Measurements from ENCODE around the gene SNX11. TPM values are rescaled to one million over a fixed set of nuclear protein-coding genes. Genes with fewer than 3 reads are reported as not detected.

The SNX11 gene
- total RNA-seq, 1 donor from 2014 or later, result 14.0 TPM

GRCh38 chr17:48132385-48132784 lies 24.8 kb downstream of the SNX11 start:
- DNase-seq, result no peak

- DNase-seq, result peak; percentile 14
These were observed 27.4 kb downstream of the SNX11 start for GRCh38 chr17:48134912-48135480.

DNA sequence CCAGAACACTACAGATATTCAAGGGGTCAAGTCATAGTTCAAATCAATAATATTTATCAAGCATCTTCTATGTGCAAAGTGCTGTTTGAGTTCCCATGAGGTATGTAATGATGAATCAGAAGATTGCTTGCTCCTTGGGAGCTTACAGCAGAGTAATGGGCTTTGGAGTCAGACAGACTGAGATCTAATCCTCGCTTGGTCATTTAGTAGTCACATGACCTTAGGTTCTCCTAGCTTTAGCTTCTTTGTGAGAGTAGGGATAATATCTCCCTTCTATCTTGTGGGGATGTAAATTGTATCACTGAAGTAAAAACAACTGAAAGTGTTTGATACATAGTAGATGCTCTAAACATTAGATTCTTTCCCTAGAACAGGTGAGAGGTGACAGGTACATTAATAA lies 30.1 kb downstream of the SNX11 start:
- no peak for DNase-seq

DNA sequence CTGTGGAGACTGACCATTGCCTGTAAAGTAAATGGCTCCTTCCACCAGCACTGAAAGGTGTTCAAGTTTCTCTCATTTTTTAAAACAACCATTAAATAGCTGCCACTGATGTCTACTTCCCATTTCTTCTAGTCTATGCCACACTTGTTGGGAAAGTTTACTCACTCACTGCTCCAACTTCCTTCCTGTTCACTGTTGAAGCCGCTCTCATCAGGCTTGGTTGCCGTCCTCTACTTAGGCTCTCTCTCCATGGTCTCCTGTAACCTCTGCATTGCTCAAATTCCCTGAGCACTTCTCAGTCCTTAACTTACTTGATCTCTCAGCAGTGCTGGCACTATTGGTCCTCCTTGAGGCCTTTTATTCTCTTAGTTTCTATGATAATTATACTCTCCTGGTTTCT lies 32.4 kb downstream of the SNX11 start:
- DNase-seq, result peak; percentile 67

DNA sequence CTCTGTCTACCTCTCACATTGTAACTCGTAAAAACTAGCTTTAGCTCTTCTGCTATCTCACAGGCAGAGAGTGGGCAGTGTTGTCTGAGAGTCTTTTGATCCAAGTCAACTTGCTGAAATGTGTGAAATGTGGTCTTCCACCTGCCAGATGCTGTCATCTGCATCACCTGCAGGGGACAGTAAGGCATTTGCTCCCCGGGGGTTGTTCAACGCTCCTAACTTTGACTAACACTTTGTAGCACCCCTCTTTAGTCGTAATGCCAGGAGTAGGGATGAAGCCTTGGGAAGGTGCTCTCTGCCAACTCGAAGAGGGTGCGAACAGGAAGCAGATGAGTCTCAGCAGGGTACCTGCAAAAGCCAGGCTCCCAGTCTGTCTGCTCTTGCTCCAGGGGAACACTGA lies 36.1 kb downstream of the SNX11 start:
- no peak for DNase-seq

DNA sequence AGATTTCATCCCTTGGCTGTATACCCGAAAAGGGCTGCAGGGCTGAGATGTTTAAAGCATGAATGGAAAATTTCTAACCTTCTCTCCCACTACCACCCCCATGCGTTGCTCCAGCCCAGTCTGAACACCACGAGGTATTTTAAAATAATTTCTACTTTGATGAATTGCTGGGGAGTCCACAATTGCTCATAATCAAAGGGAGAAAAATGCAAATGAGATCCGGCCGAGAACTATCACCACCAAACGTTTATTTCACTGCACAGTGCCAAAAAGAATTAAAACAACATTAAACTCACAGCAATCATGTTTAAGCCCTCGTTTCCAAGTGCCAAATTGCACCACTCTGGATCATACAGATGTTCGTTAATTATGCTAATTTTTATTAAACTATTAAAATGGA lies 36.7 kb downstream of the SNX11 start:
- DNase-seq, result no peak

DNA sequence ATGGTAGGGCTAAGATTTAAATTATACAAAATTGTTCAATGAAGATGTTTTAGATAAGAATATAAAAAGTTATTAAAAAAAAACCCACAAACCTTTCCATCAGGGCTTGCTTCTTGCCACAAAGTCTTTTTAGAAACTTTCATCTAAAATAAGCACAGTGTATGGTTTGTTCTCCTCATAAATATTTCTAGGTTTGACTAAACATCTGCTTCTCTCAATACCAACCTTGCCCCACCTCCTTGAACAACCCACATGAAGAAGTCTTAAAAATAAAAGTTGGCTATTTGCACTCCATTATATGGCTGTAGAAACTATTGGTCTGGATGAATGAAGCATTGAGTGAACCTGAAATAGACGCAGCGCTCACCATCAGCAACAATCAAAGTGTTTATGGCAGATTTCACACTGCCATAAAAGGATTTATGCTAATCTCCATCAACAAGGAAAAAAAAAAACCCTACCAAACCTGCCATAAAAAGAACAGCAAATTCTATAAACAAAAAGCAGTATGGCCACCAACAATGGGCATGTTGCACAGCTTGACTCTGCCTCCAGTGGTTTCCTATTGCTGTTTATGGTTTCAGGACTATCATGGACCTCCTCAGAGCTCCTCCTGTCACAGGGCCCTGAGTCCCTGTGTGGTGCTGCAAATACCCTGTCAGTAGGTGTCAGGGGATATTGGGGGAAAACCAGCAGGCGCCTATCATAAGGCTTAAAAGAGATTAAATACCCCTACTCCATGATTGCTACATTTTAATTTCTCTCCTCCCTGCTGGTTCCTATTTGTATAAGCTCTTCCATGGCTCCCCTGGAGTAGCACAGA lies 37.6 kb downstream of the SNX11 start:
- no peak for DNase-seq

DNA sequence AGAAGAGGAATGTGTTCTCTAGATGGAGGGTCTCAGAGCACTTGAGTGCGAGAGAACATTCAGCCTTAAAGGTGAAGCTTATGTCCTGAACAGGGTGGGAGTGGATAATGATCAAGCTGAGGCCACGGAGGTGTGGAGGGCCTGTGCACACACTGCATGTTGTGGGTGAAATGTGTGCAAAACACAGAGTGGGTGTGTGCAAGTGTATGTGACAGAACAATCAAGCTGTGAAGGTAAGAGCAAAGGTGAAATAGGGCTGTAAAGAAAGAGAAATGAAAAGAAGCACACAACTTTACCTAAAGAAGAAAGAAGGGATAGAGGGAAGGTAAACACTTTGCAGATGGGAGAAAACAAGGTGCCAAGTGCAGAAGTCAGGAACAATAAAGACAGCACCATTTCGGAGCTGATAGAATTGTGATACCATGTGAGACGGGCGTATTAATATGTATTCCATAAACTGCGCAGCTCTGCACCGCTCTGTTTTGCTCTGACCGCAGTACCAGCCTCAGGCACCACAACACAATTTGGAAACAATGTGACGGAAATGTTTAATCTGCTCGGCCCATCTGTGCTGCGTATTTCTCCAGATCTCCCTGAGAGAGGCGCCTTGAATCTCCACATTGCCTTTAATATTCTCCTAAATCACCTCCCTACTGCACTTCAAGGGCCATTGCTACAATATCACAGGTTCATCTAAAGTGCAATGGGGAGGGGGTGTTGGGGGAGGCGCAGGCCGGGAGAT lies 40.6 kb downstream of the SNX11 start:
- DNase-seq, result no peak

GRCh38 chr17:48148854-48149786 lies 41.6 kb downstream of the SNX11 start:
- DNase-seq, result peak; percentile 23

DNA sequence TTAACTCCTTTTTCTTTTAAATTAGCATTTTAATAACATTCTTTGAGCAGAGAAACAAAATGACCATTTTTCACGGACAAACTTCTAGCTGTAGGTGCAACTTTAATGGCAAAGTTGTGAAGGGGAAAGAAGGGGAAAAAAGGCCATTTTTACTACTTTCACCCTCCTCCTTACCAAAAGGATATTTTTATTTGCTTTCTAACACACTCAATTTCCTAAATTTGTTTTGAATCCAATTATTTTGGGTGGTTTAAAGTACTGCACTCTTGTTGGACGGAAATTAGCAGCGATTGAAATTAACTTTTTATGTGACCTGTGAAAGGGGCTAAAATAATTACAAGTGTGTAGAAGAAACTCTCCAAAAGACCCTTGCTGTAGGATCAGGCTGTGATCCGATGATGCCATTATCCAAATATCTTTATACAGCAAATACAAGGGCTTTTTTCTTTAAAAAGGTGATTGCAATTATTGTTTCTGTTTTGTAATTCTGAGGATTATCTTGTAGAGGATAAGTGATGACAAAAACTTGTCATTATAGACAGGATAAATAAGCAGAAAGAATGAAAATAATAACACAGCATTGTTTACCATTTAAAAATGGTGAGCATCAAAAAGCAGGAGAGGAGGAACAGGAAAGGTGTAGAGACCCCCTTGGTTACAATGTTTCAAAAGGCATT lies 42.4 kb downstream of the SNX11 start:
- DNase-seq, result no peak

GRCh38 chr17:48150597-48151001 lies 43.0 kb downstream of the SNX11 start:
- no peak for DNase-seq

DNA sequence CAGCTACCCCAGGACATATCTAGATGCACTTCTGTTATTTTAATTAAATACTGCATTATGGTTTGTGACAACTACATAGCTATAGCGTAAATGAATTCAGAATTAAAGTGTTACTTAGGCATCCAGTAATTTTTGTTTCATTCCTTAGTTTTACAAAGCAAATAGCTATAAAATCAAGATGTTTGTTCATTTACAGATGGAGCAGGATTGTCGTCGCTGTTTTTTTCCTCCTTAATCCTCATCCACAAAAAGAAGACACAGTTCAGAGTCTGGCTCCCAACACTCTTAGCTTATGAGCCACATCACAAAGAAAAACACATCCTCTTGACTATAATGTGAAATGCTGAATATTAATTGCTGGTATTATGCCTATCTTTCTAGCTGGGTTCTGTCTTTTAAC lies 43.7 kb downstream of the SNX11 start:
- DNase-seq, result no peak

- DNase-seq, result no peak
These were observed 44.7 kb downstream of the SNX11 start for GRCh38 chr17:48152289-48152688.

- DNase-seq, result peak; percentile 63
These were observed 46.3 kb downstream of the SNX11 start for GRCh38 chr17:48153691-48154358.

GRCh38 chr17:48155889-48156611 lies 48.5 kb downstream of the SNX11 start:
- no peak for DNase-seq

GRCh38 chr17:48159232-48159631 lies 51.7 kb downstream of the SNX11 start:
- no peak for DNase-seq

DNA sequence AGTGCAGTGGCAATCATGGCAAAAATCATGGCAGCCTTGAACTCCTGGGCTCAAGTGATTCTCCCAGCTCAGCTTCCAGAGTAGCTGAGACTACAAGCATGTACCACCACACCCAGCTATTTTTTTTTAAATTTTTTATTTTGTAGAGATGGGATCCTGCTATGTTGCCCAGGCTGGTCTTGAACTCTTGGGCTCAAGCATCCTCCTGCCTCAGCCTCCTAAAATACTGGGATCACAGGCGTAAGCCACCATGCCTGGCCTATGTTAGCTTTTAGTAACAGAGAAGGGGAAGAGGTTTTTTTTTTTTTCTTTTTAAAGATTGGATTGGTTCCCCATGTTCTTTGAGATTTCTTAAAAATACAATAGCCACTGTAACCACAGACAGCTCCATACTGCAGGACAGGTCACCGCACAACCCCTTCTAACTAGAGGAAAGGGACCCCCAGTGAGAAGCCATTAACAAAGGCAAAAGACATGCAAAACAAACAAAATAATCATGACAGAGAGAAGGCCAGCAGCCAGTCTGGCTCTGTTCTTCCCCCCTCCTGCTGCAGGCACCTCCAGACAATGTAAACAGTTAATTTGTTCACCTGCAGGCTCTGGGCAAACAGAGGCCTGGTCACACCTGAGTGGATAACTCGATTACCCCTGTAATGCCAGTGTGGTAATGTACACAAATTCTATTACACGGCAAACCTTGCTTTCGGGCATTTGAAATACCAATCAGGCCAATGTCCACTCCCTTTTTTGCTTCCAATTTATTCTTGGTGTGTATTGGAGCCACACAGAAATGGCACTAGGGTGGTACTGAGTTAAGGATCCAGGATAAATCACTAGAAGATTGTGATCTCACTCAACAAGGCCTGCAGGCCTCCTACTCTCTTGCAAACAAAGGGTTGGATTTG lies 52.9 kb downstream of the SNX11 start:
- DNase-seq, result no peak

- DNase-seq, result no peak
These were observed 53.8 kb downstream of the SNX11 start for GRCh38 chr17:48161127-48161905.

Measured in dermis blood vessel endothelial cell (primary cell).